ENCODE data around the gene PPP6R2.

DNA sequence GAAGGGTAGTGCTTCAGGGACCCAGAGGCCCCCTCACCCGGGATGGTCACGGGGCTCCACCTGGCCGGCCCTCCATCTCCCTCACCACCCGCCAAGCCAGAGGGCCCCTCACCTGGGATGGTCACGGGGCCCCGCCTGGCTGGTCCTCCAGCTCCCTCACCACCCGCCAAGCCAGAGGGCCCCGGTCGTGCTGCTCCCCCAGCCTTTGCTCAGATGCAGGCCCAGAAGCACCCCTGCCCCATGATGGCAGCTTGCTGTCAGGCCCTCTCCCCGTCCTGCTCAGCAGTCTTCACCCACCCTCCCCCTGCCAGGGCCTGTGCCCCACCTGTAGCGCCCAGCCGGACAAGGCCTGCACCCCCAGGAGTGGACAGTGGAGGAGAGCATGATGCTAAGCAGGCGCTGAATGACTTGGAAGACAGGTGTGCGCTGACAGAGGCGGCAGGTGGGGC, 23.6 kb upstream of the PPP6R2 start:
- no peak for TF ChIP-seq CTCF (IDR thresholded peaks at IDR 0.05; ENCODE audit: extremely low read depth in 1 of 2, insufficient read depth in 1 of 2, low read depth in 1 of 2, low read length in 2 of 2)
- no peak for TF ChIP-seq POLR2A (IDR thresholded peaks at IDR 0.05; ENCODE audit: low read depth, low read length)
